ENCODE results near the gene HES7. TPM values are rescaled to one million over a fixed set of nuclear protein-coding genes. Genes with fewer than 3 reads are reported as not detected.

Gene HES7
- polyA plus RNA-seq, 1 of the 3 experiments (the other 2 are of a cell fraction): 1.2 TPM

- no peaks in the 10 kb centered on the region for H3K79me2 ChIP-seq (ENCODE audit: insufficient read depth)
- ChIA-PET POLR2A (no interaction called here), CTCF (interaction anchor here (0.8 to 9.5 kb wide), 4 partner anchors 14 to 60 kb away, joined by 3 to 98 read pairs (median 8); partner anchors contain the start of gene VAMP2)
- no peaks in the 10 kb centered on the region; the same call in 1 of the 2 replicates for H3K27me3 ChIP-seq (ENCODE audit: insufficient read depth)
- H3K9ac ChIP-seq: no peak overlapping the region
- H3K9me3 ChIP-seq: no peaks in the 10 kb centered on the region
- TF ChIP-seq ZBTB33 (IDR thresholded peaks at IDR 0.05; ENCODE audit: borderline replicate concordance, low read depth) (no peak), EP300 (IDR thresholded peaks at IDR 0.05; ENCODE audit: borderline replicate concordance in 1 of 2, low read depth in 1 of 2, low read length in 1 of 2) (no peak), IRF3 (IDR thresholded peaks at IDR 0.05; ENCODE audit: low read depth, low read length) (no peak), MXI1 (IDR thresholded peaks at IDR 0.05; ENCODE audit: low read depth, low read length) (no peak), PBX3 (IDR thresholded peaks at IDR 0.05) (no peak), TCF12 (IDR thresholded peaks at IDR 0.05) (no peak), CHD2 (IDR thresholded peaks at IDR 0.05; ENCODE audit: low read length, partially characterized antibody) (no peak), RFX5 (IDR thresholded peaks at IDR 0.05; ENCODE audit: low read length) (no peak), SMC3 (IDR thresholded peaks at IDR 0.05; ENCODE audit: low read depth, low read length) (no peak), NRF1 (IDR thresholded peaks at IDR 0.05; ENCODE audit: low read depth, low read length) (no peak), GATA2 (CRISPR knock-in tag; IDR thresholded peaks at IDR 0.05) (no peak), ELF1 (IDR thresholded peaks at IDR 0.05) (no peak), FOXM1 (IDR thresholded peaks at IDR 0.05; ENCODE audit: low read depth) (no peak), GABPA (IDR thresholded peaks at IDR 0.05; ENCODE audit: low read depth) (no peak), FOXJ3 (CRISPR knock-in tag; IDR thresholded peaks at IDR 0.05) (no peak)
- no peak for DNase-seq
- H3K4me1 ChIP-seq (ENCODE audit: control insufficient read depth in 1 of 2, insufficient read depth in 2 of 2, low read depth in 1 of 2, low read length in 1 of 2): peaks cover 0 to 5% of the 10 kb centered on the region in 2 experiments; a peak in 1 of 4 replicates
- no peak overlapping the region for H3K27ac ChIP-seq (ENCODE audit: low read depth in 2 of 2, low read length in 1 of 2)
- no peaks in the 10 kb centered on the region for H4K20me1 ChIP-seq (ENCODE audit: insufficient read depth)
- WGBS (ENCODE audit: low lambda C conversion rate): 92% methylated on average over 11 of the region's 12 CpGs
- H3K4me2 ChIP-seq: no peak overlapping the region
- no peak overlapping the region for H3K4me3 ChIP-seq (ENCODE audit: low read depth in 2 of 2, low read length in 1 of 2)
- no peaks in the 10 kb centered on the region for H3K9me2 ChIP-seq
- H3K36me3 ChIP-seq (replicated peaks in 1 of 2; ENCODE audit: control insufficient read depth in 1 of 2, insufficient read depth in 2 of 2, low read length in 1 of 2): no peaks in the 10 kb centered on the region
- no peak overlapping the region for H2AFZ ChIP-seq (ENCODE audit: low read depth)
- peaks cover 22% of the 10 kb centered on the region for H3F3A ChIP-seq (replicated peaks; ENCODE audit: insufficient read depth)
Observed at GRCh38 chr17:8133399-8133798, 9.5 kb upstream of the HES7 start.

Measured in SK-N-SH (cell line).